Stimulated activated CD8-positive, alpha-beta memory T cell treated with anti-CD3 and anti-CD28 coated beads, Interleukin-15, amount 100 ng/mL, for 1 hour (primary cell): ENCODE measurements around the gene CRIM1.

ENCODE experiments used
- DNase-seq: peaks from one replicate; pipeline ENCODE4 v3.0.0-alpha.2; 2020; ENCODE audit warnings: low read depth

CRIM1 gene

DNA sequence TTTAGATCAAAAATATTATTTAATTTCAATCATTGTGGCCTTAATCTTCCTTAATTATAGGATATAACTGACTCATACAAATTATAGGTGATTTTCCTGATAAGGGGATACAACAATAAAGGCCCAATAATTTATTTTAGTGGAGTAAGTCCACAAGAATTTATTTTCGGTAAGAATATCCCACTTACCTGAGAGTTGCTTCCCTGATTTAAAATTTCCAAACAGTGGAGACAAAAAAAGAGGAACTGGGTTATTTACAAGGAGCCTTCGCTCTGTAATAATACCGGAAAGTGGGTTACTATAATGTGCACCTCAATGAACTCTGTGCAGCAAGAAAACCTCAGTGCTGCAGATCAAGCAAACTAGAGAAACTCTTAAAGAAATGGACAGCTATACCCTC is 200.2 kb downstream of the CRIM1 start:
- no peak for DNase-seq

GRCh38 chr2:36556842-36557241 is 201.3 kb downstream of the CRIM1 start:
- DNase-seq, result no peak

DNA sequence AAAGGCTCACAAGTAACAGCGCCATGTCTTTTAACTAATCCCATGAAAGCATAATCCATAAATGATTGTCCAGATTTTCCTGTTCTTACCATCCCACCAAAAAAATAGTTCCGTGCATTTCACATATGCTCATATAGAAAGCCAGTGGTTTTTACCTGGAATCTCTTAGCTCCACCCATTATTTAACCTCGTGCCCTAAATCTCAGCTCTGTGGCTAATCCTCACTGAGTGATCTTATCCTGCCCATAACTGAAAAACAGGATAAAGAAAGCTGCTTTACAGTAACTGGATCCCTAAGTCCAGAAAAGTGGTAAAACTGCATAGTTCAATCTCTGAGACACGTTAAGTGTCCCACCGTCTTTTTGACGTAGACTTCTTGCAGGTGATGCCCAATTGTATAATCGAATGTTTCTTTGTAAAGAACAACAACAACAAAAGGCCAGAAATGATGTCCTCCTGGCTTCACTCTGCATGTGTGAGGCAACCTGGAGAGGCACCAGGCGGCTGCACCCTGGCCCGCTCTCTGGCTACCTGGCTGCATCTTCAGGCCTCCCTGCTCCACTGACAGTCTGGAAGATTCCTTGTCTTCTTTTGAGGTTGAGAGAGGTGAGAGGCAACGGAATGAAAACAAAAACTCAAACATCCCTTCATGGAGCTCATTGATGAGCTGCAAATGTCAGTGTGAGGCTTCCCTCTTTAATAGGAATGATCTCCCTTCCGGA is 203.8 kb downstream of the CRIM1 start:
- DNase-seq, result no peak

DNA sequence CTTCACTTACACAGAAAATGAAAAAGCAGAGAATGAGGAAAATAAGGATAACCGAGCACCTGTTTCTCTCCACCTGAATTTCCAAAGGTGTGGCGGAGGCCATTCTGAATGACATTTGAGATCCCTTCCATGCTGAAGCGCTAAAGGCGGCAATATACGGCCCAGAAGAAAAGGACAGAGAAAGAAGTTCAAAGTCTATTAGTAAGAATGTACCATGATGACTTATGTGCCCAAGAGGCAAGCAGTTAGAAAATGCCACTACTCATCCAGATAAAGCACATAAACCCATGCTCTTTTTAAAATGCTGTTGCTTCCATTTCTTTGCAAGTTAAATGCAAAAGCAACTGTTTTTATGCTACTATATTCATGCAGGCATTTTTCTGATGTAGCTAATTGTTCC is 205.1 kb downstream of the CRIM1 start:
- no peak for DNase-seq

DNA sequence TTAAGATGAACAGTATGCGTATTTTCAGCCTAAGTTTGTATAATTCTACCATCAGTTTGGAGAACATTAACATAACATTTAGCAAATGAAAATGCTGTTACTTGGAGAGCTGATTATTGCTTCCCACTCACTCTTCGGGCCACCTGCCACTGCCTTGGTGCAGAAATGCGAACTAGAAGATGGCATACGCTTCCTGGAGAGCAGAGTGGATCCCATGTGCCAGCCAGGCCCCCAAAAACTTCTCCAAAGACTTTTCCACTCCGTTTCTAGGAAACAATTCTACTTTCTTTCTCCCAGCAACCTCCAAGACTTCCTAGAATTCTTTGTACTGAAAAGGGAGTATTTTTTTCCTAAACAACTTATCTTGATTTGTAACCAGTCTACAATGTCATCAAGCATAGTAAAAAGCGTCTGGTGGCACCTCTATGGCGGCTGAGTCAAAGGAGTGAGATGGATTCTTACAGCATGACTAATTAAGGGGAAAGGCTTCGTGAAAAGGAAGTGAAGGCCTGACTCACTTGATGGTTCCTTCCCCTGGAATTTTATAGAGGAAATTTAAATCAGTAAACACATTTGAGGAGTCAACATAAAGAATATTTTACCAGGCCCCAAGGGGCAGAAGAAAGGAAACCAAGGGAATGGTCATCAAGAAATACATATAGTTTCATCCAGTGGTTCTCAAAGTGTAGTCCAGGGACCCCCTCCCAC is 205.8 kb downstream of the CRIM1 start:
- no peak for DNase-seq

- no peak for DNase-seq
These were observed 206.7 kb downstream of the CRIM1 start for GRCh38 chr2:36562240-36562639.

GRCh38 chr2:36562973-36563532 is 207.5 kb downstream of the CRIM1 start:
- DNase-seq, result no peak

GRCh38 chr2:36564377-36564930 is 208.9 kb downstream of the CRIM1 start:
- DNase-seq, result no peak

DNA sequence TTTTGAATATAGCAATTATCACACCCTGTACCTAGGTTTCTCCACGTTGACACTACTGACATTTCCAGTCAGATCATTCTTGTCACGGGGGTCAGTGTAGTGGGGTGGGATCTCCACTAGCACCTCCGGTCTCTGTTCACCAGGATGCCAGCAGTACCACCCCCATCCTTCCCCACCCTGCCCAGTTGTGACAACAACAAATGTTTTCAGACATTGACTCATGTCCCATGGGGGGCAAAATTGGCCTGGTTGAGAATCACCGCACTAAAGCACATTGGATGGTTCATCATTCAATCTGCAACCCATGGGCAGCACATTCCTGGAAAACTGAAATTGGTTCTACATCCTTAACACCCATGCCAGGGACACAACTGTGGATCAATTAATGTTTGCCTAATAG is 210.1 kb downstream of the CRIM1 start:
- DNase-seq, result no peak

- DNase-seq, result no peak
These were observed 211.3 kb downstream of the CRIM1 start for GRCh38 chr2:36566887-36567286.

GRCh38 chr2:36567711-36568408 is 212.3 kb downstream of the CRIM1 start:
- no peak for DNase-seq

DNA sequence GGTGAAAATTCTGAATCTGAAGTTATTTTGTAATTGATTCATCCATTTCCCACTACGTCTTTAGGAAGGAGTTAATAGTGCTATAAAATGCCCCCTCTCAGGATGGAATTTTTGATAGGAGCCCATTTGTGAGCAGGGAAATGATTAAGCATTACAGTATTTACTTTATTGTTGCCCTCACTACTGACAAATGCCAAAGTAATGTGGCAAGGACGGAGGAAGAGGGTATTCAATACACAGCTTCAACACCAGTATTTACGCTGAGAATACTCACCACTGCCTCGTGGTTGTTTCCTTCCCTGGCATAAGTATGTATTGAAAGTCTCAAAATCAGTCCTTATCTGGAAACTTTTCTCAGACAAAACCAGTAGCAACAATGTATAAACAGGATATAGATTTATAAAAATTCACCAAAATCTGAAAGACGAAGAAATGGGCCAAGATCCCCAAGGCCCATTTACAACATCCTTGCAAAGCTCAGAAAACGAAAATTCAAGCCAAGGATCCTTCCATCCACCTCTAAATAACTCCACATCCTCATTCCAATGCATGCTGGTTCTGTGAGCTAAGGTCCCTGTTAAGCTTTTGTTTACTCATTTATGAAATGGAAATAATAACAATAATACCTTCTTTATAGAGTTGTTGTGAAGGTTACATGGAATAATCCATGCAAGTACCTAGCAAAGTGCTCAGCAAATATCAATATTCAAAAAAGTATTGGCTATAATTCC is 213.1 kb downstream of the CRIM1 start:
- DNase-seq, result no peak

DNA sequence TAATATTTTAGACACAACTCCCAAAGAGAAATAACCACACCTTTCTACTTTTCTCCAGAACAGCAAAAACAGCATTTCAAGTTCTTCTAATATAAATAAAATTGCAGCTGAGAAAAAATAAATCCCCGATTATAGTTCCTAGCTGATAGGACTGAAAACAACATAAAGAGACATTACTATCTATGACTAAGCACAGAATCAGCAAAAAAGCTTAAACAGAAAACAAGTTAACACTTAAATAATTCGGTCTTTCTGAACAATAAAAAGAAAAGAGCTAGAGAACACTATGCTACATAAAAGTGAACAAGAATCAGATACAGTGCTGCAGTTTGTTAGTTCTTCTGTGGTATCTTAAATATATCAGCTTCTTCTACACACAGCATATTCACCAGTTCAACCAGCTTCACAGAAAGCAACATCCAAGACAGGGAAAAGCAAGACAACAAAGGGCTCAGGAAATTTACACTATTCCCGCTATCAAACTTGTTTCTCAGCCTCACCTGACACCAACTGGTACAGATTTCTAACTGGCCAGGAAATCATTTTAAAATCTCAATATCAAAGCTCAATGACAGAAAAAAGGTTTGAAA is 213.8 kb downstream of the CRIM1 start:
- DNase-seq, result no peak

DNA sequence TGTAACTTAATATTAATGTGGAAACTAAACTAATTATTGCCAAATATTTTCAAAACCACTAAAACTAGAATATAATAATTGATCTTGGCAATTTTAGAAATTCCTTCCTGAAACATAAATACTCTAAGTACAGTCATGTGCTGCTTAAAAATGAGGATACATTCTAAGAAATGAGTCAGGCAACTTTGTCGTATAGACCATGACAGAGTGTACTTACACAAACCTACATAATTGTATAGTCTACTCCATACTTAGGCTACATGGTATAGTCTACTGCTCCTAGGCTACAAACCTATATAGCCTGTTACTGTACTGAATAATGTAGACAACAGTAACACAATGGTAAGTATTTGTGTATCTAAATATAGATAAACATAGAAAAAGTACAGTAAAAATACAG is 214.8 kb downstream of the CRIM1 start:
- DNase-seq, result no peak

DNA sequence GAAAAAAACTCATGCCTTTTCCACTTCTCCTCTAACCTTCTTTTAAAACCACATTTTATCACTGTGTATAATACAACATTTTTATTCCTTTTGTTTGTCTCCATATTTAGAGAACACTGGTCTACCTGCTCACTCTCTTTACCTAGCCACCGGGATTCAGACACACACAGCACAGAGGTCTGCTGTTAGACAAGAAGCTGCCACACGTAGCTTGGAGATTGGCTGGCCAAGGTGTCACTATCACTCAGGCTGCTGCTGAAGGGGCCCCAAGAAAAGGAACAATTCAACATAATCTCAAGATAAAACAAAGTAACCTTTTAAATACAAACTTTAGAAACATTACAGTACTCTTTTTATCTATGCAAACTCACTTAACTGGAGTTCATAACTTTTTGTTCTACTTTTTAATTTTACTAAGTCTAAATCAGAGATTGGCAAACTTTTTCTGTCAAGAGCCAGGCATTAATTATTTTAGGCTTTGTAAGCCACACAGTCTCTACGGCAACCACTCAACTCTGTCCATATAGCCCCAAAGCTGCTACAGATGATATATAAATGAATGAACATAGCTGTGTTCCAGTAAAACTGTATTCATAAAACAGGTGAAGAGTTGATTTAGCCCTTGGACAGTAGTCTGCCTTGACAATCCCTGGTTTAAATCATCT is 216.6 kb downstream of the CRIM1 start:
- DNase-seq, result no peak

GRCh38 chr2:36572719-36573059 is 217.1 kb downstream of the CRIM1 start:
- DNase-seq, result no peak

DNA sequence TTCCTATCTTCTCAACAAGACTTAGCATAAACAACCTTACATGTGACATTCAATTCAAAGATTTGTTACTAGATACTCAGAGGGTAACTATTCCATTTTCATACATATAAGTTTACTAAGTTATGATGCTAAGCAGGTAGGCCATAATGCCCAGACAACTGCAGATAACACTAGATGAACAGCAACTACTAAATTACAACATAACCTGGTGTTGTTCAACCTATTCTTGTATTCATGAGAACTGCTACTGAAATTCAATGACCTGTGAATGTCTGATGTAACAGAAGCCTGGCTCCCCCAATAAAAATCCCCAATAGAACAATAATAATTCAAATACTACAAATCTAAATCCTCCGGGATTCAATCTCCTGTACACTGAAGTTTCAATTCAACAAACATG is 217.6 kb downstream of the CRIM1 start:
- DNase-seq, result no peak

DNA sequence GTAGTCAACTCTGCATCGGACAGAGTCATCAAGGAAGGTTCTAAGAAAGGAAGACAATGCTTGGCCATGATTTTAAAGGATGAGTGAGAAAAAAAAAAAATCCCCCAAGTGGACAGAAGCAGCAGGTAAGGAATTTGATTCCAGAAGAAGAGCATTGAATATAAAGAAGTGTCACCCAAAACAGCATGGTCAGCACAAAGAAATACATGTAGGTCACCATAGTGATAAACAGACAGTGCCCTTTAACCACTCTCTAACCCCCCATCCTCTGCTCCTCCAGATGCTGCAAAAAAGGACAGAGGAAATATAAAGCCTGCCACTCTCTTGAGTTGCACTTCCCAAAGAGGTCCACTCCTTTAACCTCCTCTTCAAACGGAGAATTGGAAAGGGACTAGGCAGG is 219.0 kb downstream of the CRIM1 start:
- no peak for DNase-seq

DNA sequence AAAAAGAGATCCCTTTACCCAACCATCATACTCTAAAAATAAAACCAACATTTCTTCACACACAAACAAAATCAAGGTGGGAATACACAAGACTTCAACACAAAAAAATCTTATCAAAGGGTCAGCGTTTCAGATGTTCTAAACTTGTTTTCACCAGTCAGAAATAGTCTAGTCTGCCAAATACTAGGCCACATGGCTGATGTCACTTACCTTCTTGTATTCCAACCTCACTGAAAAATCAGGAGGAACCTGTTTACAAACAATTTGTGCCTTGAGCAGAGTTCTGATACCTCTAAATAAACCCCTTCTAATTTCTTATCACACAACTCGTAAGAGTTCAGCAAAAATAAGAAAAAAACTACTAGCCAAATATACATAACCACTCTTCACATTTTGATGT is 222.3 kb downstream of the CRIM1 start:
- no peak for DNase-seq

DNA sequence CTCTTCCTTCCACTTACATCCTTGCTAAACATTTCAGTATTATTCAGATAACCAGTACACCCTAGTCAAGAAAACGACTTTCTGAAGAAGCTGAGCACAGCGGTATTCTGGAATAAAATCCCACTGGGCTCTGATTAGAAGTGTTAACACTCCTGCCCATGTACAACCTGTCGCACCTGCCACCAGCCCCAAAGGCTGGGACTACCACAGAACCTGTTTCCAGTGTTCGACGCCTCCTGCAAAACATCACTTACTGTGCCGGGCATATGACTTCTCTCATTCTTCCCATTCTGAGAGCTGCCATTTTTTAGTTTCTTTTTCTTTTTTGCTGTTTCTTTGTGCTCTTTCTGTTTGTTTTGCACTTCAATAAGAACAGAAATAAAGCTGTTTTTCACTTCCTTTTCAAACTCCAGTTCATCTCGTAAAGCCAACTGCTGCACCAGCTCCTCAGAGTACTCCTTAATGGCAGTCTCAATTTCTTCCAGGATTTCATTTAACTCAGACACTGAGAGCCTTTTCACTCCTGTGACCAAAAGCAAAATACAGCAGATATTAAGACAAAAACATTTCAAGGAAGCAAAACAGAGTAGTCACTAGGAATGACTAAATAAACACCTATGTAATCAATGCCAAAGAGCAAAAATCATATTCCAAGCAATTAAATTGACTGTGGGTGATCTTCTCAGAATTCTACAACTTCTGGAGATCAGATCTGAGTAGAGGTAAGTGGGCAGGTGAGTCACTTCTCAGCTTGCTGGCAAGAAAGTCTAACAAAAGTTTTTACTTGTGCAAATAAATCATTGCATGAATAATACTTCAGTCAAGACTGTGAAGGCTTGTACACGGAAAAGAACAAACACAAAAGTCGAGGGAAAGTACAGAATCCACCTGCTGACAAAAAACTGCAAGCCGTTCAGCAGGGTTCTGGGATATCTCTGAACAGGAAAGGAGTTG is 223.0 kb downstream of the CRIM1 start:
- no peak for DNase-seq
